HEK293 (cell line): ENCODE results near the gene HEBP1.

ENCODE experiments used
- CTCF ChIA-PET: fragments of 350-600 bp; formaldehyde crosslinking; extraction: SDS; loops from one replicate; lab custom pipeline; 2021; ENCODE audit warnings: antibody characterized with exemption; lab: Yijun Ruan, JAX
- POLR2A ChIA-PET: fragments of 300-600 bp; formaldehyde crosslinking; extraction: SDS; loops from one replicate; lab custom pipeline; 2020; ENCODE audit warnings: antibody characterized with exemption, inconsistent platforms; lab: Yijun Ruan, JAX
- H3K27ac ChIP-seq: fragments of 200-500 bp; sonication (Bioruptor generic); 2 replicates; pipeline ENCODE4 v1.5.1; 2014; ENCODE audit warnings: low read depth, low read length, control low read depth, inconsistent platforms; ENCODE audit errors: extremely low read depth
- H3K36me3 ChIP-seq, 2 experiments: fragments of 200-500 bp in 1 of 2; sonication (Bioruptor generic) in 1 of 2; 1 replicate in 1 of 2; 2 replicates in 1 of 2; pipeline ENCODE4 v1.5.1; 2014 to 2017; ENCODE audit warnings: inconsistent platforms in 2 of 2, low read length in 2 of 2; ENCODE audit not compliant: control insufficient read depth in 2 of 2, insufficient read depth in 1 of 2
- H3K4me1 ChIP-seq: fragments of 200-500 bp; sonication (Bioruptor generic); 2 replicates; pipeline ENCODE4 v1.5.1; 2014; ENCODE audit warnings: mild to moderate bottlenecking, low read length, inconsistent platforms; ENCODE audit not compliant: control insufficient read depth, insufficient read depth
- H3K4me3 ChIP-seq: 2 replicates; pipeline ENCODE4 v1.5.1; 2011; ENCODE audit warnings: low read depth, mild to moderate bottlenecking, control low read depth, low read length, moderate library complexity
- H3K9me3 ChIP-seq: fragments of 200-500 bp; sonication (Bioruptor generic); 2 replicates; pipeline ENCODE4 v1.5.1; 2014; ENCODE audit warnings: low read depth, low read length, inconsistent platforms; ENCODE audit not compliant: control insufficient read depth, insufficient read depth
- BCL11B ChIP-seq: fragments of 450-650 bp; formaldehyde crosslinking; IDR thresholded peaks from 2 replicates; pipeline ENCODE4 v1.5.1; 2016; ENCODE audit warnings: low read depth, missing biosample characterization, missing genetic modification characterization
- KLF10 ChIP-seq: fragments of 450-650 bp; IDR thresholded peaks from 2 replicates; pipeline ENCODE4 v1.5.1; 2018; ENCODE audit warnings: missing biosample characterization, mild to moderate bottlenecking, missing genetic modification characterization
- ZBTB8A ChIP-seq: fragments of 450-650 bp; formaldehyde crosslinking; IDR thresholded peaks from 2 replicates; pipeline ENCODE4 v1.5.1; 2016; ENCODE audit warnings: missing biosample characterization, missing genetic modification characterization
- ZNF16 ChIP-seq: fragments of 450-650 bp; formaldehyde crosslinking; IDR thresholded peaks from 2 replicates; pipeline ENCODE4 v1.5.1; 2016; ENCODE audit warnings: low read depth, missing biosample characterization, missing genetic modification characterization
- ZNF23 ChIP-seq: fragments of 450-650 bp; formaldehyde crosslinking; IDR thresholded peaks from 2 replicates; pipeline ENCODE4 v1.5.1; 2016; ENCODE audit warnings: missing biosample characterization, missing genetic modification characterization, borderline replicate concordance
- ZNF302 ChIP-seq: fragments of 450-650 bp; formaldehyde crosslinking; IDR thresholded peaks from 2 replicates; pipeline ENCODE4 v1.5.1; 2016; ENCODE audit warnings: missing biosample characterization, missing genetic modification characterization, low read depth
- ZNF391 ChIP-seq: fragments of 450-650 bp; formaldehyde crosslinking; IDR thresholded peaks from 2 replicates; pipeline ENCODE4 v1.5.1; 2016; ENCODE audit warnings: low read depth, missing biosample characterization, missing genetic modification characterization, borderline replicate concordance
- ZNF404 ChIP-seq: fragments of 450-650 bp; formaldehyde crosslinking; IDR thresholded peaks from 2 replicates; pipeline ENCODE4 v1.5.1; 2017; ENCODE audit warnings: missing biosample characterization, missing genetic modification characterization
- ZNF629 ChIP-seq: fragments of 450-650 bp; formaldehyde crosslinking; IDR thresholded peaks from 2 replicates; pipeline ENCODE4 v1.5.1; 2017; ENCODE audit warnings: missing biosample characterization, missing genetic modification characterization
- TF ChIP-seq, protein P1 (sequence below): fragments of 450-650 bp; formaldehyde crosslinking; IDR thresholded peaks from 2 replicates; pipeline ENCODE4 v1.5.1; 2016; ENCODE audit warnings: missing biosample characterization, missing genetic modification characterization
- TF ChIP-seq, protein P2 (sequence below): fragments of 450-650 bp; formaldehyde crosslinking; IDR thresholded peaks from 2 replicates; pipeline ENCODE4 v1.5.1; 2016; ENCODE audit warnings: missing biosample characterization, missing genetic modification characterization
- TF ChIP-seq, protein P3 (sequence below): fragments of 450-650 bp; formaldehyde crosslinking; conservative IDR thresholded peaks from 2 replicates; pipeline ENCODE4 v1.5.1; 2016; ENCODE audit warnings: low read depth, missing biosample characterization, missing genetic modification characterization
- TF ChIP-seq, protein P4 (sequence below): fragments of 450-650 bp; formaldehyde crosslinking; IDR thresholded peaks from 2 replicates; pipeline ENCODE4 v1.5.1; 2016; ENCODE audit warnings: missing biosample characterization, missing genetic modification characterization
- TF ChIP-seq, protein P5 (sequence below): fragments of 450-650 bp; formaldehyde crosslinking; IDR thresholded peaks from 2 replicates; pipeline ENCODE4 v1.5.1; 2016; ENCODE audit warnings: missing biosample characterization, missing genetic modification characterization
- TF ChIP-seq, protein P6 (sequence below): sonication (generic); formaldehyde crosslinking; IDR thresholded peaks from 2 replicates; pipeline ENCODE4 v1.8.1; 2022; ENCODE audit warnings: mild to moderate bottlenecking, moderate library complexity, missing genetic modification reagents
- TF ChIP-seq, protein P7 (sequence below): fragments of 450-650 bp; formaldehyde crosslinking; IDR thresholded peaks from 2 replicates; pipeline ENCODE4 v1.5.0; 2017; ENCODE audit warnings: missing biosample characterization, missing genetic modification characterization, borderline replicate concordance

The HEBP1 gene

DNA sequence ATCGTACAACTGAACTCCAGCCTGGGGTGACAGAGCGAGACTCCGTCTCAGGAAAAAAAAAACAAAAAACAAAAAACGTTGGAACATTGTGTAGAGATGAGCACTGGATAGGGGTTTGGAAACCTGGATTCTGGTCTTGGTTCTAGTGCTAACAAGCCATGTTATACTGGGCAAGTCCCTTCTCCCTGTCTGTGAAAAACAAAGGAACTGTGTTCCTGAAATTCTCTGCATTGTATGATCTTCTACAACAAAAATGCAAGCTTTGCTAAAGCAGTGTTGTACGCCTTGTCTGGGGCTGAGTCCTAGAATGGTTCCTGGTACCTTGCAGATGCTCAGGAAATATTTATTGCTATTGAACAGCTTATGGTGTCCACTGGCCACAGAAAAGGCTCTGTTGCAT is 61.5 kb downstream of the HEBP1 start (continued):
- TF ChIP-seq, protein P1, sequence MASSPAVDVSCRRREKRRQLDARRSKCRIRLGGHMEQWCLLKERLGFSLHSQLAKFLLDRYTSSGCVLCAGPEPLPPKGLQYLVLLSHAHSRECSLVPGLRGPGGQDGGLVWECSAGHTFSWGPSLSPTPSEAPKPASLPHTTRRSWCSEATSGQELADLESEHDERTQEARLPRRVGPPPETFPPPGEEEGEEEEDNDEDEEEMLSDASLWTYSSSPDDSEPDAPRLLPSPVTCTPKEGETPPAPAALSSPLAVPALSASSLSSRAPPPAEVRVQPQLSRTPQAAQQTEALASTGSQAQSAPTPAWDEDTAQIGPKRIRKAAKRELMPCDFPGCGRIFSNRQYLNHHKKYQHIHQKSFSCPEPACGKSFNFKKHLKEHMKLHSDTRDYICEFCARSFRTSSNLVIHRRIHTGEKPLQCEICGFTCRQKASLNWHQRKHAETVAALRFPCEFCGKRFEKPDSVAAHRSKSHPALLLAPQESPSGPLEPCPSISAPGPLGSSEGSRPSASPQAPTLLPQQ, result no peak

DNA sequence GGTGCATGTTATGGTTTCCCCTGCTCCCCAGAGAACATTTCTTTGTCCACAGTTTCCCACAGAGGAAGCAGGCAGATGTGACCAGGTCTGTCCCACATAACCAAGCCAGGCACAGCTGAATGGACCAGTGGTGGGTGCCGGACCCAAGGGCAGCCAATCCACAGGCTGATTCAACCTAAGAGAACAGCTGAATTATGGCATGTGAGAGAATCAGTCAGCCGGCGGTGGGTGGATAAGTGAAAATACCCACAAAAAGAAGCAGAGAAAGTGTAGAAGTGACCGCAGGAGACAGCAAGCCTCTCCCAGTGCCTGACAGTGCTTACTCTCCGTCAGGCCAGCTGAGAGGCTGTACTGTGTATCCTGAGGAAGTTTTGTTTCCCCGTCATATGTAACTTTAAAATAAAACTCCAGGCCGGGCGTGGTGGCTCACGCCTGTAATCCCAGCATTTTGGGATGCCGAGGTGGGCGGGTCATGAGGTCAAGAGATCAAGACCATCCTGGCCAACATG is 63.0 kb downstream of the HEBP1 start:
- ChIA-PET CTCF (interaction anchor here (0.6 kb wide), 1 partner anchor 37 kb away, joined by 5 read pairs; no protein-coding TSS in a partner anchor), POLR2A (no interaction called here)
- no peaks in the 10 kb centered on the region for H3K4me1 ChIP-seq
- H3K9me3 ChIP-seq, result no peaks in the 10 kb centered on the region
- H3K4me3 ChIP-seq, result no peak overlapping the region
- H3K27ac ChIP-seq, result no peak overlapping the region
- H3K36me3 ChIP-seq, result no peaks in the 10 kb centered on the region
- TF ChIP-seq KLF10 (tag by site-specific recombination) (no peak), ZNF629 (tag by site-specific recombination) (no peak), ZNF302 (tag by site-specific recombination) (no peak), BCL11B (tag by site-specific recombination) (no peak), ZNF404 (tag by site-specific recombination) (no peak), ZNF16 (tag by site-specific recombination) (no peak), ZNF23 (tag by site-specific recombination) (no peak), ZBTB8A (tag by site-specific recombination) (no peak), ZNF391 (tag by site-specific recombination) (no peak)
- TF ChIP-seq, protein P1, result no peak
- TF ChIP-seq, protein P2, sequence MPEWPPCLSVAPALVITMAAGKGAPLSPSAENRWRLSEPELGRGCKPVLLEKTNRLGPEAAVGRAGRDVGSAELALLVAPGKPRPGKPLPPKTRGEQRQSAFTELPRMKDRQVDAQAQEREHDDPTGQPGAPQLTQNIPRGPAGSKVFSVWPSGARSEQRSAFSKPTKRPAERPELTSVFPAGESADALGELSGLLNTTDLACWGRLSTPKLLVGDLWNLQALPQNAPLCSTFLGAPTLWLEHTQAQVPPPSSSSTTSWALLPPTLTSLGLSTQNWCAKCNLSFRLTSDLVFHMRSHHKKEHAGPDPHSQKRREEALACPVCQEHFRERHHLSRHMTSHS (tag by site-specific recombination), result no peak
- TF ChIP-seq, protein P3, sequence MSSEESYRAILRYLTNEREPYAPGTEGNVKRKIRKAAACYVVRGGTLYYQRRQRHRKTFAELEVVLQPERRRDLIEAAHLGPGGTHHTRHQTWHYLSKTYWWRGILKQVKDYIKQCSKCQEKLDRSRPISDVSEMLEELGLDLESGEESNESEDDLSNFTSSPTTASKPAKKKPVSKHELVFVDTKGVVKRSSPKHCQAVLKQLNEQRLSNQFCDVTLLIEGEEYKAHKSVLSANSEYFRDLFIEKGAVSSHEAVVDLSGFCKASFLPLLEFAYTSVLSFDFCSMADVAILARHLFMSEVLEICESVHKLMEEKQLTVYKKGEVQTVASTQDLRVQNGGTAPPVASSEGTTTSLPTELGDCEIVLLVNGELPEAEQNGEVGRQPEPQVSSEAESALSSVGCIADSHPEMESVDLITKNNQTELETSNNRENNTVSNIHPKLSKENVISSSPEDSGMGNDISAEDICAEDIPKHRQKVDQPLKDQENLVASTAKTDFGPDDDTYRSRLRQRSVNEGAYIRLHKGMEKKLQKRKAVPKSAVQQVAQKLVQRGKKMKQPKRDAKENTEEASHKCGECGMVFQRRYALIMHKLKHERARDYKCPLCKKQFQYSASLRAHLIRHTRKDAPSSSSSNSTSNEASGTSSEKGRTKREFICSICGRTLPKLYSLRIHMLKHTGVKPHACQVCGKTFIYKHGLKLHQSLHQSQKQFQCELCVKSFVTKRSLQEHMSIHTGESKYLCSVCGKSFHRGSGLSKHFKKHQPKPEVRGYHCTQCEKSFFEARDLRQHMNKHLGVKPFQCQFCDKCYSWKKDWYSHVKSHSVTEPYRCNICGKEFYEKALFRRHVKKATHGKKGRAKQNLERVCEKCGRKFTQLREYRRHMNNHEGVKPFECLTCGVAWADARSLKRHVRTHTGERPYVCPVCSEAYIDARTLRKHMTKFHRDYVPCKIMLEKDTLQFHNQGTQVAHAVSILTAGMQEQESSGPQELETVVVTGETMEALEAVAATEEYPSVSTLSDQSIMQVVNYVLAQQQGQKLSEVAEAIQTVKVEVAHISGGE (tag by site-specific recombination), result no peak
- TF ChIP-seq, protein P4, sequence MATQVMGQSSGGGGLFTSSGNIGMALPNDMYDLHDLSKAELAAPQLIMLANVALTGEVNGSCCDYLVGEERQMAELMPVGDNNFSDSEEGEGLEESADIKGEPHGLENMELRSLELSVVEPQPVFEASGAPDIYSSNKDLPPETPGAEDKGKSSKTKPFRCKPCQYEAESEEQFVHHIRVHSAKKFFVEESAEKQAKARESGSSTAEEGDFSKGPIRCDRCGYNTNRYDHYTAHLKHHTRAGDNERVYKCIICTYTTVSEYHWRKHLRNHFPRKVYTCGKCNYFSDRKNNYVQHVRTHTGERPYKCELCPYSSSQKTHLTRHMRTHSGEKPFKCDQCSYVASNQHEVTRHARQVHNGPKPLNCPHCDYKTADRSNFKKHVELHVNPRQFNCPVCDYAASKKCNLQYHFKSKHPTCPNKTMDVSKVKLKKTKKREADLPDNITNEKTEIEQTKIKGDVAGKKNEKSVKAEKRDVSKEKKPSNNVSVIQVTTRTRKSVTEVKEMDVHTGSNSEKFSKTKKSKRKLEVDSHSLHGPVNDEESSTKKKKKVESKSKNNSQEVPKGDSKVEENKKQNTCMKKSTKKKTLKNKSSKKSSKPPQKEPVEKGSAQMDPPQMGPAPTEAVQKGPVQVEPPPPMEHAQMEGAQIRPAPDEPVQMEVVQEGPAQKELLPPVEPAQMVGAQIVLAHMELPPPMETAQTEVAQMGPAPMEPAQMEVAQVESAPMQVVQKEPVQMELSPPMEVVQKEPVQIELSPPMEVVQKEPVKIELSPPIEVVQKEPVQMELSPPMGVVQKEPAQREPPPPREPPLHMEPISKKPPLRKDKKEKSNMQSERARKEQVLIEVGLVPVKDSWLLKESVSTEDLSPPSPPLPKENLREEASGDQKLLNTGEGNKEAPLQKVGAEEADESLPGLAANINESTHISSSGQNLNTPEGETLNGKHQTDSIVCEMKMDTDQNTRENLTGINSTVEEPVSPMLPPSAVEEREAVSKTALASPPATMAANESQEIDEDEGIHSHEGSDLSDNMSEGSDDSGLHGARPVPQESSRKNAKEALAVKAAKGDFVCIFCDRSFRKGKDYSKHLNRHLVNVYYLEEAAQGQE, result no peak
- TF ChIP-seq, protein P5, sequence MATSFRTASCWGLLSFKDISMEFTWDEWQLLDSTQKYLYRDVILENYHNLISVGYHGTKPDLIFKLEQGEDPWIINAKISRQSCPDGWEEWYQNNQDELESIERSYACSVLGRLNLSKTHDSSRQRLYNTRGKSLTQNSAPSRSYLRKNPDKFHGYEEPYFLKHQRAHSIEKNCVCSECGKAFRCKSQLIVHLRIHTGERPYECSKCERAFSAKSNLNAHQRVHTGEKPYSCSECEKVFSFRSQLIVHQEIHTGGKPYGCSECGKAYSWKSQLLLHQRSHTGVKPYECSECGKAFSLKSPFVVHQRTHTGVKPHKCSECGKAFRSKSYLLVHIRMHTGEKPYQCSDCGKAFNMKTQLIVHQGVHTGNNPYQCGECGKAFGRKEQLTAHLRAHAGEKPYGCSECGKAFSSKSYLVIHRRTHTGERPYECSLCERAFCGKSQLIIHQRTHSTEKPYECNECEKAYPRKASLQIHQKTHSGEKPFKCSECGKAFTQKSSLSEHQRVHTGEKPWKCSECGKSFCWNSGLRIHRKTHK (tag by site-specific recombination), result no peak
- TF ChIP-seq, protein P6, sequence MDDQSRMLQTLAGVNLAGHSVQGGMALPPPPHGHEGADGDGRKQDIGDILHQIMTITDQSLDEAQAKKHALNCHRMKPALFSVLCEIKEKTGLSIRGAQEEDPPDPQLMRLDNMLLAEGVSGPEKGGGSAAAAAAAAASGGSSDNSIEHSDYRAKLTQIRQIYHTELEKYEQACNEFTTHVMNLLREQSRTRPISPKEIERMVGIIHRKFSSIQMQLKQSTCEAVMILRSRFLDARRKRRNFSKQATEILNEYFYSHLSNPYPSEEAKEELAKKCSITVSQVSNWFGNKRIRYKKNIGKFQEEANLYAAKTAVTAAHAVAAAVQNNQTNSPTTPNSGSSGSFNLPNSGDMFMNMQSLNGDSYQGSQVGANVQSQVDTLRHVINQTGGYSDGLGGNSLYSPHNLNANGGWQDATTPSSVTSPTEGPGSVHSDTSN (CRISPR knock-in tag), result no peak
- TF ChIP-seq, protein P7, sequence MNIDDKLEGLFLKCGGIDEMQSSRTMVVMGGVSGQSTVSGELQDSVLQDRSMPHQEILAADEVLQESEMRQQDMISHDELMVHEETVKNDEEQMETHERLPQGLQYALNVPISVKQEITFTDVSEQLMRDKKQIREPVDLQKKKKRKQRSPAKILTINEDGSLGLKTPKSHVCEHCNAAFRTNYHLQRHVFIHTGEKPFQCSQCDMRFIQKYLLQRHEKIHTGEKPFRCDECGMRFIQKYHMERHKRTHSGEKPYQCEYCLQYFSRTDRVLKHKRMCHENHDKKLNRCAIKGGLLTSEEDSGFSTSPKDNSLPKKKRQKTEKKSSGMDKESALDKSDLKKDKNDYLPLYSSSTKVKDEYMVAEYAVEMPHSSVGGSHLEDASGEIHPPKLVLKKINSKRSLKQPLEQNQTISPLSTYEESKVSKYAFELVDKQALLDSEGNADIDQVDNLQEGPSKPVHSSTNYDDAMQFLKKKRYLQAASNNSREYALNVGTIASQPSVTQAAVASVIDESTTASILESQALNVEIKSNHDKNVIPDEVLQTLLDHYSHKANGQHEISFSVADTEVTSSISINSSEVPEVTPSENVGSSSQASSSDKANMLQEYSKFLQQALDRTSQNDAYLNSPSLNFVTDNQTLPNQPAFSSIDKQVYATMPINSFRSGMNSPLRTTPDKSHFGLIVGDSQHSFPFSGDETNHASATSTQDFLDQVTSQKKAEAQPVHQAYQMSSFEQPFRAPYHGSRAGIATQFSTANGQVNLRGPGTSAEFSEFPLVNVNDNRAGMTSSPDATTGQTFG (tag by site-specific recombination), result no peak
